ENCODE results near the gene PLEKHG2. TPM values are rescaled to one million over a fixed set of nuclear protein-coding genes. Genes with fewer than 3 reads are reported as not detected.

PLEKHG2 gene
- total and polyA plus RNA-seq, 9 of the 15 experiments (the other 6 are each of a cell fraction or from before 2014, with no cell fraction given): 0.98 to 45.7 (median 9.8) TPM

DNA sequence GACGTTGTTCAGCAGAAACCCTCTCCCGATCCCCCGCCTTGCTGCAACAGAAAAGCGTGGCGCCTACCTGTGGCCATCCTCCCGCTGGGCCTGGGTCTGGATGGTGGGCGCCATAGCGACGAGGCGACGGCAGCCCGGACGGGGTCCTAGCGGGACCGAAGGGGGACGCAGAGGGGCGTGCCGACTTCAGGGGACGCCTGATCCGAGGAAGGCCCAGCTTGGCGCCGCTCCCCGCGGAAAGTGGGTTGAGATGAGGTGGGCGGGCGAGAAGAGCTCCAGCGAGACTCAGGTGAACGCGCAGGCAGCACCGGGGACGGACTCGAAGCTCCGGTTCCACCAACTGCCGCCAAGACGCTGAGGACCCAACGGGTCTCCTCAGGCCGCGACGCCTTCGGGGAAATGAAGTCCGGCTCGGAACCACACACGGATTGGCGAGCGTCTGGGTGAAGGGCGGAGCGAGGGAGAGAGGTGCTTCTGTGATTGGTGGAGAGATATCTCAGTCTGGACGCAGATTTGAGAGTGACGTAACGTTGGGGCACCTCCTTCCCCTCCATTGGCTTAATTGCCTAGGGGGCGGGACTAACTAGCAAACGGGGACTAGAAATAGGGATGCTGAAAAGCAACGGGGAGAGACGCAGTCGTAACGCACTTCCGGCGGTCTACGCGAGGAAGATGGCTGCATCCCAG, 21.6 kb upstream of the PLEKHG2 start, which contains the start of the genes MED29 and PAF1:
TSS of gene MED29 (plus strand) at position 628 of the 687 bp plus-strand sequence. CDS start at position 673, 45 bp downstream.
TSS of gene PAF1 (minus strand) at position 356 of the 687 bp plus-strand sequence. CDS start at position 114, 242 bp downstream.
- in situ Hi-C loops (cut with MboI) (no loop called here), intact Hi-C loops (cut with micrococcal nuclease) (loop anchor here (2.0 kb wide), 2 partner anchors 46 to 54 kb away; partner anchors contain the start of gene SUPT5H)
- FAIRE-seq (peak; percentile 100), DNase-seq (ENCODE audit: extremely low read depth in 1 of 4, low spot score in 3 of 4) (peak; percentile 96 to 99 (median 98)), ATAC-seq (peak; percentile 98)
- H3K4me1 ChIP-seq (replicated peaks in 1 of 2; ENCODE audit: control insufficient read depth in 2 of 2, insufficient read depth in 2 of 2, low read length in 2 of 2): peaks cover 11 to 15% of the 10 kb centered on the region in 2 experiments
- H3K9me1 ChIP-seq (ENCODE audit: control insufficient read depth, insufficient read depth, low read length): no peaks in the 10 kb centered on the region
- H4K20me1 ChIP-seq (replicated peaks; ENCODE audit: control insufficient read depth, insufficient read depth, low read length): no peaks in the 10 kb centered on the region
- ChIA-PET CTCF (ENCODE audit: low intra/inter-chr PET ratio) (no interaction called here), POLR2A (interaction anchor here (0.5 to 2.3 kb wide), 32 partner anchors 8 to 542 kb away, joined by 3 to 25 read pairs (median 4); partner anchors contain the start of genes PLEKHG2, RPS16, SAMD4B and ZFP36)
- H3K27me3 ChIP-seq (ENCODE audit: control insufficient read depth in 2 of 2, insufficient read depth in 2 of 2, low read length in 2 of 2): no peaks in the 10 kb centered on the region
- H3K79me2 ChIP-seq (ENCODE audit: control insufficient read depth, insufficient read depth, low read length): peaks cover 27% of the 10 kb centered on the region
- peak within 1 kb of the TSS; percentile 97 for H3K4me2 ChIP-seq (ENCODE audit: insufficient read depth, low read length)
- H2AFZ ChIP-seq (ENCODE audit: low read depth, low read length): peak within 1 kb of the TSS; percentile 99
- peak within 1 kb of the TSS; percentile 99 for H3K27ac ChIP-seq (ENCODE audit: extremely low read depth, low read depth, low read length)
- H3K36me3 ChIP-seq (ENCODE audit: control insufficient read depth, insufficient read depth, low read length): peaks cover 56% of the 10 kb centered on the region
- WGBS (ENCODE audit: insufficient coverage, low coverage, missing lambda C conversion rate): under 1% methylated on average over 53 of the region's 60 CpGs
- H3K9me3 ChIP-seq (replicated peaks; ENCODE audit: control insufficient read depth, insufficient read depth, low read depth, low read length): no peaks in the 10 kb centered on the region
- H3K9ac ChIP-seq (ENCODE audit: insufficient read depth in 1 of 2, low read depth in 2 of 2, low read length in 2 of 2): peak within 1 kb of the TSS; percentile 96 to 97
- no TSS peak for BruUV-seq (replicated peaks)
- H3K4me3 ChIP-seq: peak within 1 kb of the TSS; percentile 95
- TF ChIP-seq, protein P1, sequence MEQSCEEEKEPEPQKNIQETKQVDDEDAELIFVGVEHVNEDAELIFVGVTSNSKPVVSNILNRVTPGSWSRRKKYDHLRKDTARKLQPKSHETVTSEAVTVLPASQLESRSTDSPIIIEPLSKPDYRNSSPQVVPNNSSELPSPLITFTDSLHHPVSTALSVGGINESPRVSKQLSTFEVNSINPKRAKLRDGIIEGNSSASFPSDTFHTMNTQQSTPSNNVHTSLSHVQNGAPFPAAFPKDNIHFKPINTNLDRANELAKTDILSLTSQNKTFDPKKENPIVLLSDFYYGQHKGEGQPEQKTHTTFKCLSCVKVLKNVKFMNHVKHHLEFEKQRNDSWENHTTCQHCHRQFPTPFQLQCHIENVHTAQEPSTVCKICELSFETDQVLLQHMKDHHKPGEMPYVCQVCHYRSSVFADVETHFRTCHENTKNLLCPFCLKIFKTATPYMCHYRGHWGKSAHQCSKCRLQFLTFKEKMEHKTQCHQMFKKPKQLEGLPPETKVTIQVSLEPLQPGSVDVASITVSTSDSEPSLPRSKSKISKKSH (CRISPR knock-in tag; IDR thresholded peaks at IDR 0.05): no peak
- no peak for TF ChIP-seq PTBP1 (IDR thresholded peaks at IDR 0.05; ENCODE audit: low read depth, low read length)
- TF ChIP-seq, protein P2, sequence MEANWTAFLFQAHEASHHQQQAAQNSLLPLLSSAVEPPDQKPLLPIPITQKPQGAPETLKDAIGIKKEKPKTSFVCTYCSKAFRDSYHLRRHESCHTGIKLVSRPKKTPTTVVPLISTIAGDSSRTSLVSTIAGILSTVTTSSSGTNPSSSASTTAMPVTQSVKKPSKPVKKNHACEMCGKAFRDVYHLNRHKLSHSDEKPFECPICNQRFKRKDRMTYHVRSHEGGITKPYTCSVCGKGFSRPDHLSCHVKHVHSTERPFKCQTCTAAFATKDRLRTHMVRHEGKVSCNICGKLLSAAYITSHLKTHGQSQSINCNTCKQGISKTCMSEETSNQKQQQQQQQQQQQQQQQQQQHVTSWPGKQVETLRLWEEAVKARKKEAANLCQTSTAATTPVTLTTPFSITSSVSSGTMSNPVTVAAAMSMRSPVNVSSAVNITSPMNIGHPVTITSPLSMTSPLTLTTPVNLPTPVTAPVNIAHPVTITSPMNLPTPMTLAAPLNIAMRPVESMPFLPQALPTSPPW (CRISPR knock-in tag; IDR thresholded peaks at IDR 0.05): no peak; the same call in none of the 2 replicates
- peak; percentile 83 for TF ChIP-seq RFX1 (IDR thresholded peaks at IDR 0.05)
- TF ChIP-seq ZNF584 (CRISPR knock-in tag; IDR thresholded peaks at IDR 0.05; ENCODE audit: low read depth): no peak
- TF ChIP-seq SRF (CRISPR knock-in tag; IDR thresholded peaks at IDR 0.05): peak in 1 of 2 experiments; percentile 61; a peak in 2 of 4 replicates
- TF ChIP-seq DMBX1 (CRISPR knock-in tag; IDR thresholded peaks at IDR 0.05; ENCODE audit: borderline replicate concordance): no peak
- TF ChIP-seq, protein P3, sequence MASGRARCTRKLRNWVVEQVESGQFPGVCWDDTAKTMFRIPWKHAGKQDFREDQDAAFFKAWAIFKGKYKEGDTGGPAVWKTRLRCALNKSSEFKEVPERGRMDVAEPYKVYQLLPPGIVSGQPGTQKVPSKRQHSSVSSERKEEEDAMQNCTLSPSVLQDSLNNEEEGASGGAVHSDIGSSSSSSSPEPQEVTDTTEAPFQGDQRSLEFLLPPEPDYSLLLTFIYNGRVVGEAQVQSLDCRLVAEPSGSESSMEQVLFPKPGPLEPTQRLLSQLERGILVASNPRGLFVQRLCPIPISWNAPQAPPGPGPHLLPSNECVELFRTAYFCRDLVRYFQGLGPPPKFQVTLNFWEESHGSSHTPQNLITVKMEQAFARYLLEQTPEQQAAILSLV (tag; IDR thresholded peaks at IDR 0.05): no peak
- TF ChIP-seq ZNF354B (CRISPR knock-in tag; IDR thresholded peaks at IDR 0.05): no peak
- no peak for TF ChIP-seq ZC3H4 (CRISPR knock-in tag; IDR thresholded peaks at IDR 0.05; ENCODE audit: borderline replicate concordance)
- no peak for TF ChIP-seq CCAR2 (IDR thresholded peaks at IDR 0.05; ENCODE audit: low read depth, low read length)
- peak; percentile 96 for TF ChIP-seq CREM (IDR thresholded peaks at IDR 0.05; ENCODE audit: low read depth)
- TF ChIP-seq YY1 (IDR thresholded peaks at IDR 0.05; ENCODE audit: borderline replicate concordance in 1 of 3, control insufficient read depth in 1 of 3, extremely low read depth in 1 of 3, insufficient read depth in 3 of 3, insufficient read length in 1 of 3, insufficient replicate concordance in 2 of 3, low read depth in 1 of 3, low read length in 2 of 3): peak; percentile 70 to 93 (median 88)
- TF ChIP-seq, protein P4, sequence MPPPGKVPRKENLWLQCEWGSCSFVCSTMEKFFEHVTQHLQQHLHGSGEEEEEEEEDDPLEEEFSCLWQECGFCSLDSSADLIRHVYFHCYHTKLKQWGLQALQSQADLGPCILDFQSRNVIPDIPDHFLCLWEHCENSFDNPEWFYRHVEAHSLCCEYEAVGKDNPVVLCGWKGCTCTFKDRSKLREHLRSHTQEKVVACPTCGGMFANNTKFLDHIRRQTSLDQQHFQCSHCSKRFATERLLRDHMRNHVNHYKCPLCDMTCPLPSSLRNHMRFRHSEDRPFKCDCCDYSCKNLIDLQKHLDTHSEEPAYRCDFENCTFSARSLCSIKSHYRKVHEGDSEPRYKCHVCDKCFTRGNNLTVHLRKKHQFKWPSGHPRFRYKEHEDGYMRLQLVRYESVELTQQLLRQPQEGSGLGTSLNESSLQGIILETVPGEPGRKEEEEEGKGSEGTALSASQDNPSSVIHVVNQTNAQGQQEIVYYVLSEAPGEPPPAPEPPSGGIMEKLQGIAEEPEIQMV (tag; conservative IDR thresholded peaks at IDR 0.05; ENCODE audit: low read depth): no peak
